CD8-positive, alpha-beta memory T cell (primary cell): ENCODE results near the gene TNFAIP1. TPM values are rescaled to one million over a fixed set of nuclear protein-coding genes. Genes with fewer than 3 reads are reported as not detected.

Source experiments
- CTCF ChIA-PET: fragments of 350-600 bp; sonication (Branson Sonifier 250); formaldehyde crosslinking; loops from one replicate; lab custom pipeline; 2021; ENCODE audit warnings: antibody characterized with exemption; lab: Charles Lee
- POLR2A ChIA-PET: fragments of 350-600 bp; sonication (Branson Sonifier 250); formaldehyde crosslinking; loops from one replicate; lab custom pipeline; 2021; ENCODE audit warnings: antibody characterized with exemption; lab: Charles Lee
- DNase-seq, 5 donors: peaks; one replicate each; pipeline versions ENCODE4 v3.0.0 to v3.0.0-alpha.2; 2020 to 2022; ENCODE audit warnings: mixed read lengths in 1 of 5
- H3K27ac ChIP-seq: one replicate; pipeline ENCODE4 v1.7.0; 2013; ENCODE audit warnings: low read depth, mild to moderate bottlenecking, low read length, moderate library complexity
- H3K27me3 ChIP-seq: 2 replicates; pipeline ENCODE4 v1.7.0; 2013; ENCODE audit warnings: low read length, mild to moderate bottlenecking; ENCODE audit not compliant: insufficient read depth, poor library complexity, severe bottlenecking
- H3K36me3 ChIP-seq: 2 replicates; pipeline ENCODE4 v1.7.0; 2013; ENCODE audit warnings: mild to moderate bottlenecking, low read length, moderate library complexity; ENCODE audit not compliant: insufficient read depth
- H3K4me1 ChIP-seq: 2 replicates; pipeline ENCODE4 v1.7.0; 2013; ENCODE audit warnings: mild to moderate bottlenecking, low read length, moderate library complexity; ENCODE audit not compliant: insufficient read depth
- H3K4me3 ChIP-seq: 2 replicates; pipeline ENCODE4 v1.7.0; 2013; ENCODE audit warnings: mild to moderate bottlenecking, low read length
- H3K9me3 ChIP-seq: 2 replicates; pipeline ENCODE4 v1.7.0; 2013; ENCODE audit warnings: mild to moderate bottlenecking, low read length
- H3K27ac Mint-ChIP-seq, 8 donors: one replicate each; pipeline ENCODE4 v1.8.0; 2020 to 2021; ENCODE audit warnings: mixed read lengths in 8 of 8, mild to moderate bottlenecking in 6 of 8, inconsistent platforms in 3 of 8, moderate library complexity in 3 of 8
- H3K27me3 Mint-ChIP-seq, 2 donors: one replicate each; pipeline ENCODE4 v1.8.0; 2020 to 2021; ENCODE audit warnings: mixed read lengths in 2 of 2, mild to moderate bottlenecking in 1 of 2, moderate library complexity in 1 of 2
- H3K36me3 Mint-ChIP-seq, 3 donors: one replicate each; pipeline ENCODE4 v1.8.0; 2020 to 2021; ENCODE audit warnings: mixed read lengths in 3 of 3, inconsistent platforms in 1 of 3, mild to moderate bottlenecking in 1 of 3
- H3K4me1 Mint-ChIP-seq, 3 donors: one replicate each; pipeline ENCODE4 v1.8.0; 2020 to 2021; ENCODE audit warnings: mixed read lengths in 3 of 3, inconsistent platforms in 1 of 3, mild to moderate bottlenecking in 1 of 3
- H3K4me3 Mint-ChIP-seq, 7 donors: one replicate each; pipeline ENCODE4 v1.8.0; 2020 to 2021; ENCODE audit warnings: mixed read lengths in 7 of 7, mild to moderate bottlenecking in 6 of 7, moderate library complexity in 4 of 7, inconsistent platforms in 2 of 7
- H3K9me3 Mint-ChIP-seq, 5 donors: one replicate each; pipeline ENCODE4 v1.8.0; 2020 to 2022; ENCODE audit warnings: mixed read lengths in 5 of 5, mild to moderate bottlenecking in 3 of 5, moderate library complexity in 2 of 5, inconsistent platforms in 1 of 5
- polyA plus RNA-seq: library from polyadenylated mRNA; unstranded; fragments of 300-500 nt; fragmentation: Illumina TruSeq; gene quantifications from one replicate; pipeline ENCODE4 v1.2.3, GENCODE V29; 2021
- total RNA-seq, 2 experiments: library from RNA; stranded (reverse); gene quantifications; one replicate each; pipeline ENCODE4 v1.2.3, GENCODE V29; 2021

TNFAIP1 gene
- total and polyA plus RNA-seq, 3 experiments from 2014 or later = 10.6 to 30.6 (median 29.0) TPM

DNA sequence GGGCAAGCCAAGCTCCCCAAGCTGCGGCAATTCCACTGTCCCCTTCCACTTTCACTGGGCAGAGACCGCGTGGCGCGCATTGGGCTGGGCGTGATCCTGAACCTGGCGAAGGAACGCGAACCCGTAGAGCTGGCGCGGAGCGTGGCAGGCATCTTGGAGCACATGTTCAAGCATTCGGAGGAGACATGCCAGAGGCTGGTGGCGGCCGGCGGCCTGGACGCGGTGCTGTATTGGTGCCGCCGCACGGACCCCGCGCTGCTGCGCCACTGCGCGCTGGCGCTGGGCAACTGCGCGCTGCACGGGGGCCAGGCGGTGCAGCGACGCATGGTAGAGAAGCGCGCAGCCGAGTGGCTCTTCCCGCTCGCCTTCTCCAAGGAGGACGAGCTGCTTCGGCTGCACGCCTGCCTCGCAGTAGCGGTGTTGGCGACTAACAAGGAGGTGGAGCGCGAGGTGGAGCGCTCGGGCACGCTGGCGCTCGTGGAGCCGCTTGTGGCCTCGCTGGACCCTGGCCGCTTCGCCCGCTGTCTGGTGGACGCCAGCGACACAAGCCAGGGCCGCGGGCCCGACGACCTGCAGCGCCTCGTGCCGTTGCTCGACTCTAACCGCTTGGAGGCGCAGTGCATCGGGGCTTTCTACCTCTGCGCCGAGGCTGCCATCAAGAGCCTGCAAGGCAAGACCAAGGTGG, 45.7 kb downstream of the TNFAIP1 start:
- H3K4me1 Mint-ChIP-seq = peaks cover 16 to 35% (median 23%) of the 10 kb centered on the region in 3 donors
- DNase-seq = no peak
- H3K27me3 ChIP-seq = no peaks in the 10 kb centered on the region
- H3K4me1 ChIP-seq = peaks cover 19% of the 10 kb centered on the region
- H3K9me3 Mint-ChIP-seq = no peaks in the 10 kb centered on the region
- no peaks in the 10 kb centered on the region for H3K9me3 ChIP-seq
- no peak overlapping the region for H3K27ac ChIP-seq
- peaks cover 0 to 15% (median 8%) of the 10 kb centered on the region in 3 donors for H3K36me3 Mint-ChIP-seq
- H3K27me3 Mint-ChIP-seq = no peaks in the 10 kb centered on the region
- POLR2A ChIA-PET = no interaction called here
- no peak overlapping the region for H3K4me3 ChIP-seq
- CTCF ChIA-PET = interaction anchor here (1.5 kb wide), 1 partner anchor 24 kb away, joined by 6 read pairs; the partner anchor contains the start of gene POLDIP2
- peak overlapping the region in 4 of 7 donors; percentile 7 to 79 (median 35) for H3K4me3 Mint-ChIP-seq
- no peak overlapping the region for H3K27ac Mint-ChIP-seq
- no peaks in the 10 kb centered on the region for H3K36me3 ChIP-seq

DNA sequence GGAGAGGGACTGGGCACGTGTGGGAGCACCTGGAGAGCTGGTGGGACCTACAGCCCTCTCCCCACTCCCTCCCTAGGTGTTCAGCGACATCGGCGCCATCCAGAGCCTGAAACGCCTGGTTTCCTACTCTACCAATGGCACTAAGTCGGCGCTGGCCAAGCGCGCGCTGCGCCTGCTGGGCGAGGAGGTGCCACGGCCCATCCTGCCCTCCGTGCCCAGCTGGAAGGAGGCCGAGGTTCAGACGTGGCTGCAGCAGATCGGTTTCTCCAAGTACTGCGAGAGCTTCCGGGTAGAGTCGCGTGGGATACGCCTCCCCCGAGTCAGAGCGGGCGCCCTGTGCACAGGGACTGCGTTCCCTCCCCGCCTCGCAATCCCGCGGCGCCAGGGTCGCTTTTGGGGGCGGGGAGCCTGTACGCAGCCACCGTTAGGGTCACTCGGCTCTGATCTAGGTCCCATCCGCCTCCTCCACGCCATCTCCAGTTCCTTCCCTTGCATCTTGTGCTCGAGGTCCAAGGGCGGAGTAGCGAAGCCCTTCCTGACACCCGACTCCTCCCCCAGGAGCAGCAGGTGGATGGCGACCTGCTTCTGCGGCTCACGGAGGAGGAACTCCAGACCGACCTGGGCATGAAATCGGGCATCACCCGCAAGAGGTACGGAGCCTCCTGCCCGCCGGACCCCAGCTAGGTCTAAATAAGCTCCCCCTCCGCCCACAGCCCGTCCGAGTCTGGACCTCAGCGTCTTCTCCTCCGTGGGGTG, 48.9 kb downstream of the TNFAIP1 start:
- Histone ChIP-seq H3K4me1 (peaks cover 19% of the 10 kb centered on the region), H3K4me3 (peak overlapping the region; percentile 96), H3K27me3 (no peaks in the 10 kb centered on the region), H3K27ac (peak overlapping the region; percentile 31), H3K36me3 (no peaks in the 10 kb centered on the region), H3K9me3 (no peaks in the 10 kb centered on the region)
- DNase-seq = peak; percentile 42 to 76 (median 49)
- ChIA-PET POLR2A (interaction anchor here (0.5 to 3.9 kb wide), 5 partner anchors 13 to 565 kb away, joined by 3 to 15 read pairs (median 8); partner anchors contain the start of genes IFT20, POLDIP2, SARM1 and TNFAIP1), CTCF (interaction anchor here (0.8 to 1.3 kb wide), 4 partner anchors 13 to 49 kb away, joined by 3 to 6 read pairs (median 4); partner anchors contain the start of genes IFT20, POLDIP2, SARM1 and TNFAIP1)
- H3K36me3 Mint-ChIP-seq = peaks cover 0 to 33% (median 4%) of the 10 kb centered on the region in 3 donors
- H3K9me3 Mint-ChIP-seq = no peaks in the 10 kb centered on the region
- H3K4me3 Mint-ChIP-seq = peak overlapping the region; percentile 90 to 95 (median 94)
- H3K27me3 Mint-ChIP-seq = no peaks in the 10 kb centered on the region
- H3K4me1 Mint-ChIP-seq = peaks cover 21 to 41% (median 25%) of the 10 kb centered on the region in 3 donors
- H3K27ac Mint-ChIP-seq = peak overlapping the region; percentile 50 to 92 (median 77)

DNA sequence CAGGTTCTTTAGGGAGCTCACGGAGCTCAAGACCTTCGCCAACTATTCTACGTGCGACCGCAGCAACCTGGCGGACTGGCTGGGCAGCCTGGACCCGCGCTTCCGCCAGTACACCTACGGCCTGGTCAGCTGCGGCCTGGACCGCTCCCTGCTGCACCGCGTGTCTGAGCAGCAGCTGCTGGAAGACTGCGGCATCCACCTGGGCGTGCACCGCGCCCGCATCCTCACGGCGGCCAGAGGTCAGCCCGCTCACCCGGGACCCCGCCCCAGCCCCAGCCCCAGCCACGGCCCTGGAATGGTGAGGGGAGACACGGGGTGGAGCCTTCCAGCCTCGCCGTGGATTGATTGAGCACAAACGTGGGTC, 49.5 kb downstream of the TNFAIP1 start:
- Mint-ChIP-seq H3K27me3 (no peaks in the 10 kb centered on the region), H3K27ac (peak overlapping the region; percentile 24 to 92 (median 68)), H3K4me1 (peaks cover 21 to 41% (median 25%) of the 10 kb centered on the region in 3 donors), H3K36me3 (peaks cover under 1 to 38% (median 7%) of the 10 kb centered on the region in 3 donors), H3K9me3 (no peaks in the 10 kb centered on the region), H3K4me3 (peak overlapping the region; percentile 90 to 95 (median 94))
- Histone ChIP-seq H3K9me3 (no peaks in the 10 kb centered on the region), H3K27ac (peak overlapping the region; percentile 31), H3K36me3 (peaks cover 4% of the 10 kb centered on the region), H3K27me3 (no peaks in the 10 kb centered on the region), H3K4me3 (peak overlapping the region; percentile 96), H3K4me1 (peaks cover 19% of the 10 kb centered on the region)
- ChIA-PET CTCF (interaction anchor here (1.0 to 1.3 kb wide), 2 partner anchors 14 to 32 kb away, joined by 4 to 6 read pairs; partner anchors contain the start of gene SARM1), POLR2A (interaction anchor here (1.1 to 3.9 kb wide), 4 partner anchors 14 to 565 kb away, joined by 3 to 15 read pairs (median 8); partner anchors contain the start of genes IFT20, POLDIP2, SARM1 and TNFAIP1)
- DNase-seq = no peak

DNA sequence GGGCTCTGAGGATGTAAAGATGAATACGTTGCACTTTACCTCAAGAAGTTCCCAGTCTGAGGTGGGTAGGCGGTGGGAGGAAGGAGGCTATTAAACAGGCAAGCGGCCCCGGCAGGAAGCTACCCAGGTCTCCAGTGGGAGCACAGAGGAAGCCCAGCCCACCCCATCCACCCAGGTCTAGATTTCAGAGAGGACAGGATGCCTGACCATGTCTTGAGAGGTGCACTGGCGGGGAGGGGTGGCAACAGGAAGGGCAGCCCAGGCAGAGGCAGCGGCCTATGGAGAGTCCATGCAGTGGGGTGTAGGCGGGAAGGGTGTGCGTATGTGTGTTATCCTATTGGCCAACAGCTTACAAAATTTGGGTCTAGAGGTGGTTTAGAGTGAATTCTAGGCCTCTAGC, 49.8 kb downstream of the TNFAIP1 start:
- no peaks in the 10 kb centered on the region for H3K27me3 ChIP-seq
- H3K36me3 ChIP-seq = peaks cover 6% of the 10 kb centered on the region
- H3K4me3 Mint-ChIP-seq = peak overlapping the region; percentile 90 to 95 (median 94)
- POLR2A ChIA-PET = interaction anchor here (1.7 to 3.9 kb wide), 2 partner anchors 14 to 28 kb away, joined by 9 to 15 read pairs; partner anchors contain the start of genes POLDIP2, SARM1 and VTN
- no peaks in the 10 kb centered on the region for H3K9me3 Mint-ChIP-seq
- peak overlapping the region; percentile 96 for H3K4me3 ChIP-seq
- CTCF ChIA-PET = interaction anchor here (1.0 to 1.6 kb wide), 3 partner anchors 14 to 31 kb away, joined by 4 to 6 read pairs (median 6); partner anchors contain the start of gene SARM1
- peak overlapping the region in 6 of 8 donors; percentile 24 to 79 (median 68) for H3K27ac Mint-ChIP-seq
- H3K4me1 ChIP-seq = peaks cover 19% of the 10 kb centered on the region
- H3K9me3 ChIP-seq = no peaks in the 10 kb centered on the region
- H3K27ac ChIP-seq = no peak overlapping the region
- H3K27me3 Mint-ChIP-seq = no peaks in the 10 kb centered on the region
- DNase-seq = no peak
- peaks cover 4 to 42% (median 5%) of the 10 kb centered on the region in 3 donors for H3K36me3 Mint-ChIP-seq
- peaks cover 21 to 41% (median 23%) of the 10 kb centered on the region in 3 donors for H3K4me1 Mint-ChIP-seq

DNA sequence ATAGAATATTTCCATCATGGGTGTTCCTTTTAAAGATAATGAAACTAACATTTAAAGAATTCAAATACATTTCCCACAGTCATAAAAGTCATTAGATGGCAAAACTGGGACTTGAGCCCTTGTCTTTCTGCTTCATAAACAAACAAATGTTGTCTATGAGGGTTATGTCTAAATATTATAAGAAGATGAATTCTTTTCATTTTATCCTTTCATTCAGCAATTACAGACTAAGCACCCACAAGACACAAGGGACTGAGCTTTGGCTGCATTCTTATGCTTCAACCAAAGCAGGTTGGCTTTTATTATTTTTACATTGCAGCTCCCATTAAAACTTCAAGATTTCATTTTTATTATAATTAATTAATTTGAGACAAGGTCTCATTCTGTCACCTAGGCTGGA, 50.8 kb downstream of the TNFAIP1 start:
- peaks cover 15% of the 10 kb centered on the region for H3K36me3 ChIP-seq
- H3K4me1 ChIP-seq = peaks cover 19% of the 10 kb centered on the region
- peaks cover 21 to 38% (median 22%) of the 10 kb centered on the region in 3 donors for H3K4me1 Mint-ChIP-seq
- no peak overlapping the region for H3K27ac ChIP-seq
- no peak for DNase-seq
- H3K27me3 ChIP-seq = no peaks in the 10 kb centered on the region
- ChIA-PET CTCF (interaction anchor here (1.6 kb wide), 1 partner anchor 30 kb away, joined by 6 read pairs; no protein-coding TSS in a partner anchor), POLR2A (no interaction called here)
- H3K9me3 Mint-ChIP-seq = no peaks in the 10 kb centered on the region
- peak overlapping the region in 5 of 7 donors; percentile 28 to 94 (median 93) for H3K4me3 Mint-ChIP-seq
- no peak overlapping the region for H3K4me3 ChIP-seq
- H3K9me3 ChIP-seq = no peaks in the 10 kb centered on the region
- no peaks in the 10 kb centered on the region for H3K27me3 Mint-ChIP-seq
- H3K27ac Mint-ChIP-seq = no peak overlapping the region
- H3K36me3 Mint-ChIP-seq = peaks cover 6 to 52% (median 6%) of the 10 kb centered on the region in 3 donors

DNA sequence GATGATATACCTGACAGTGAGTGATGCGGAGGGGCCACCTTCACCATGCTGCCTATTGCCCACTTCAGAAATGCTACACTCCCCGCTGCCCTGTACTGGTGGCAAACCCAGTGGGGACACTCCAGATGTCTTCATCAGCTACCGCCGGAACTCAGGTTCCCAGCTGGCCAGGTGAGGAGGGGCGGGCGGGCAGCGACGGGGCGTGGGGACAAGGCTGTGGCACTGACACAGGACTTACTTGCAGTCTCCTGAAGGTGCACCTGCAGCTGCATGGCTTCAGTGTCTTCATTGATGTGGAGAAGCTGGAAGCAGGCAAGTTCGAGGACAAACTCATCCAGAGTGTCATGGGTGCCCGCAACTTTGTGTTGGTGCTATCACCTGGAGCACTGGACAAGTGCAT, 52.5 kb downstream of the TNFAIP1 start:
- peaks cover 24% of the 10 kb centered on the region for H3K36me3 ChIP-seq
- H3K27me3 ChIP-seq = no peaks in the 10 kb centered on the region
- ChIA-PET POLR2A (no interaction called here), CTCF (no interaction called here)
- Mint-ChIP-seq H3K4me3 (no peak overlapping the region), H3K36me3 (peaks cover 6 to 66% (median 6%) of the 10 kb centered on the region in 3 donors), H3K4me1 (peaks cover 18 to 33% (median 21%) of the 10 kb centered on the region in 3 donors), H3K27me3 (no peaks in the 10 kb centered on the region), H3K27ac (peak overlapping the region in 1 of 8 donors; percentile 32), H3K9me3 (no peaks in the 10 kb centered on the region)
- no peaks in the 10 kb centered on the region for H3K9me3 ChIP-seq
- no peak for DNase-seq
- H3K4me3 ChIP-seq = no peak overlapping the region
- H3K27ac ChIP-seq = no peak overlapping the region
- peaks cover 19% of the 10 kb centered on the region for H3K4me1 ChIP-seq

DNA sequence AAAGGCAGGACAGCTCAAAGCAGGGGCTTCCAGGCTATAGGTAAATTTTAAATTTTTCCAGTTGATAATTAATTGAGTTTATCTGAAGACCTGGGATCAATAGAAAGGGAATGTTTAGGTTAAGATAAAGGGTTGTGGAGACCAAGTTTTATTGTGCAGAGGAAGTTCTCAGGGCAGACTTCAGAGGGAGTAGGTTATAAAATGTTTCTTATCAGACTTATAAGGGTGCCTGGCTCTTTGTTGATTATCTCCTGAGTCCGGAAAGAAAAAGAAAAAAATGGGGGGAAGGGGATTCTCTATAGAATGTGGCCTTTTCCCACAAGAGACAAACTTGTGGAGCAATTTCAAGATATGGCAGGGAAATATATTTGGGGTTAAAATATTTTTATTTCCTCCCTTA, 54.6 kb downstream of the TNFAIP1 start:
- Histone ChIP-seq H3K4me3 (no peak overlapping the region), H3K9me3 (no peaks in the 10 kb centered on the region), H3K36me3 (peaks cover 32% of the 10 kb centered on the region), H3K27ac (no peak overlapping the region), H3K27me3 (no peaks in the 10 kb centered on the region), H3K4me1 (peaks cover 10% of the 10 kb centered on the region)
- Mint-ChIP-seq H3K4me3 (no peak overlapping the region), H3K36me3 (peaks cover 6 to 75% (median 13%) of the 10 kb centered on the region in 3 donors), H3K27ac (no peak overlapping the region), H3K9me3 (no peaks in the 10 kb centered on the region), H3K27me3 (no peaks in the 10 kb centered on the region), H3K4me1 (peaks cover 8 to 17% (median 13%) of the 10 kb centered on the region in 3 donors)
- no peak for DNase-seq
- ChIA-PET POLR2A (no interaction called here), CTCF (no interaction called here)
